HG03280 (cell line): ENCODE measurements around the gene TSEN54.

Source experiments
- ATAC-seq: cut with Tn5 transposase; IDR thresholded peaks from one replicate; pipeline ENCODE4 v1.9.1; 2021; ENCODE audit warnings: mild to moderate bottlenecking, moderate library complexity; ENCODE audit not compliant: unreplicated experiment

TSEN54 gene

GRCh38 chr17:75561927-75562603, 45.7 kb downstream of the TSEN54 start:
- no peak for ATAC-seq

DNA sequence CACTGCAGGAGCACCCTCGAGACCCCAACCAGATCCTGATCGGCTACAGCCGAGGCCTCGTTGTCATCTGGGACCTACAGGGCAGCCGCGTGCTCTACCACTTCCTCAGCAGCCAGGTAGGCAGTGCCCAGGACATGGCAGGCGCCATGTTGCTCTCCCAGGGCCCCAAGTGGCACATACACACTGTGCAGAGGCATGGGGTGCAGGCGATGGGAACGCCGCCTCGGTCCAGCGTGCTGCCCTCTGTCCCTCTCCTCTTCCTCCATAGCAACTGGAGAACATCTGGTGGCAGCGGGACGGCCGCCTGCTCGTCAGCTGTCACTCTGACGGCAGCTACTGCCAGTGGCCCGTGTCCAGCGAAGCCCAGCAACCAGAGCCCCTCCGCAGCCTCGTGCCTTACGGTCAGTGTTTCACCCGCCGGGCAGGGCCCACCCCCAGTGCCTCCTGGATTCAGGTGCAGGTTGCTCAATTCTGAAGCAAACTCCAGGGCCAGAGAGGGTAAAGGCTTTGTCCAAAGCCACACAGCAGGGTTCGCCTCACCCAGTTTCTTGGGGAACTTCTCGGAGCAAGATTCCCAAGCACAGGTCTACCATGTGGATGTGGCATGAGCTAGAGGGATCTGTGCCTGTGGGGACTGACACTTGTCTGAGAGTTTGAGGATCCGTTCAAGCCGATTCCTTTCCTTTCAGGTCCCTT, 46.9 kb downstream of the TSEN54 start:
- no peak for ATAC-seq

DNA sequence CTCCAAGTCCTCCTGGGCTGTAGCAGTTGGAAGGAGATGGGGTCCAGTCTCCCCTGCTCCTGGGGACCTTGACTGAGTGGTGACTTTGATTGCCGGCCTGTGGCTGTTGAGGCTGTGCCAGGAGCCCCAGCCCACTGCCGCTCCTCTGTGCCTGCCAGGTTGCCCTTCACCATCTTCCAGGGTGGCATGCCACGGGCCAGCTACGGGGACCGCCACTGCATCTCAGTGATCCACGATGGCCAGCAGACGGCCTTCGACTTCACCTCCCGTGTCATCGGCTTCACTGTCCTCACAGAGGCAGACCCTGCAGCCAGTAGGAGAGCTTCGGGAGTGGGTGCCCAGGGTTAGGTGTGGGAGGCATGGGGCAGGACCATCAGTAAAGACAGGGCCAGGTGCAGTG, 47.9 kb downstream of the TSEN54 start:
- no peak for ATAC-seq

DNA sequence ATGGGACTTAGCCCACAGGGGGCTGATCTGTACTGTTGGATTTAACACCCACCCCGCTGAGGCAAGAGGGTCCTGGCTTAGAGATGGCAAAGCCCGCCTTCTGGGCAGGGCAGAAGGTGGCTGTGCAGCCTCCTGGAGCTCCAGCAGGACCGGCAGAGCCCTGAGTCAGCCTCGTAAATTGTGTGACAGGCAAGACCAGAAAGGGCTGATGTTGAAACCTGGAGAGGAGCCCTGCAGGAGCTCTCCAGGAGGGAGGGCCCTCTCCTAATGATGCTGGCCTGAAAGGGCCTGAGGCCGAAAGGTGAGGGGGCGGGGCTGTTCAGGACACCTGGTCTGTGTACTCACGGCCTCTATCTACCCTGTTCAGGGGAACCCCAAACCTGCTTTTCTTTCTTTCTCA, 48.7 kb downstream of the TSEN54 start:
- ATAC-seq: no peak

GRCh38 chr17:75565618-75566017, 49.3 kb downstream of the TSEN54 start:
- no peak for ATAC-seq

- no peak for ATAC-seq
Observed at GRCh38 chr17:75566416-75566815, 50.1 kb downstream of the TSEN54 start.

DNA sequence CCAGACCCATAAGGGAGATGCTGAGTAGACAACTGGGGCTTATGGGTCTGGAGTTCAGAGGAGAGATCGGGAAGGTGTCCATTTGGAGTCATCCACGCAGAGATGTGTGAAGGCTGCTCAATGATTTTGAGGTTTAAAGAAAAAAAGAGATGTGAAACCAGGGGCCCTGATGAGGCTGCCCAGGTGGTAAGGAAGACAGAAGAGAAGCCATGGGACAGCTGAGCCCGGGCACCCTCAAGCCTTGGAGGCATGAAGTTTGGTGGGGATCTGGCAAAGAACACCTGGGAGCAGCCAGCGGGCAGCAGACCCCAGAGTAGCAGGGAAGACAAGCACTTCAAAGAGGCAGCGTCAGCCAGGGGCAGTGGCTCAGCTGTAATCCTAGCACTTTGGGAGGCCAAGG, 50.5 kb downstream of the TSEN54 start:
- no peak for ATAC-seq

GRCh38 chr17:75568412-75569255, 52.3 kb downstream of the TSEN54 start:
- no peak for ATAC-seq

GRCh38 chr17:75570034-75570676, 53.8 kb downstream of the TSEN54 start:
- ATAC-seq: no peak

DNA sequence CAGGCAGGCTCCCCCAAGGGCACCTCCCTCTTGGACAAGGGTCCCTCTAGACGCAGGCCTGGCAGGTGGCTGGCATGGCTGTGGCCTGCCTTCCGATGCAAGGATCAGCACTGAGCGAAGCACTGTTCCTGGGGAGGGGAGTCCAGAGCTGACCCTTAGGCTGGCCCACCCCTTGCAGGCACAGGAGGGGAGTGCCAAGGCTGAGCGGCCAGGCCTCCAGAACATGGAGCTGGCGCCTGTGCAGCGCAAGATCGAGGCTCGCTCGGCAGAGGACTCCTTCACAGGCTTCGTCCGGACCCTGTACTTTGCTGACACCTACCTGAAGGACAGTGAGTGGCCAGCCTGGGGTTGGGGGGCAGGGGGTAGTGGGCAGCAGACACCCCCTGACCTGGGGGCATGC, 54.4 kb downstream of the TSEN54 start:
- ATAC-seq: no peak

DNA sequence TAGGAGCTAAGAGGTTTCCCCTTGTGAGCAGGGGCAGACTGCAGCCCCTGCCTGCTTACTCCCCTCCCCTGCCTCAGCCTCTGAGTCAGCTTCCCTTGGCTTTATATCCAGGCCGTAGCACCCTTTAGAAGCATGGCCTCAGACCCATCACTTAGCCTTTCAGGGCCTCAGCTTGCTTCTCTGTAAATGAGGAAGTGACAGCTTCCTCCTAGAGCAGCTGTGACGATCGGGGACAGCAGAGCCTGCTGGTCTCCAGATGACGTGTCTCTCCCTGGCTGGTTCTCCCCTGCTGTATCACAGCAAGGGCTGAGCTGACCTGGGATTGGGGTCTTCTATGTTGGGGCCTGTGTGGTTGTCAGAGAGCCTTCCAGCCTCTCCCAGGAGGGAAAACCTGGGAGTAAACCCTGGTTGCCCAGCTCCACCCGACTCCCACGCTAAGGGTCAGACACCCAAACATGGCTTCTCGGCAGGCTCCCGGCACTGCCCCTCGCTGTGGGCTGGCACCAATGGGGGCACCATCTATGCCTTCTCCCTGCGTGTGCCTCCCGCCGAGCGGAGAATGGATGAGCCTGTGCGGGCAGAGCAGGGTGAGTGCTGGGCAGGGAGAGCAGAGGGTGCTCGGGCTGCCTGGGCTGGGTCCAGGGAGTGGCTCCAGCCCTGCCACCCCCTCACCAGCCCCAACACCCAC, 55.0 kb downstream of the TSEN54 start:
- ATAC-seq: peak; percentile 64

GRCh38 chr17:75571885-75572215, 55.5 kb downstream of the TSEN54 start:
- ATAC-seq: no peak

GRCh38 chr17:75572713-75573539, 56.6 kb downstream of the TSEN54 start:
- no peak for ATAC-seq

- no peak for ATAC-seq
Observed at GRCh38 chr17:75573540-75573957, 57.2 kb downstream of the TSEN54 start.

- no peak for ATAC-seq
Observed at GRCh38 chr17:75573994-75574393, 57.7 kb downstream of the TSEN54 start.
